PC-3 (cell line): Measurements from ENCODE around the gene OPA3. TPM values are rescaled to one million over a fixed set of nuclear protein-coding genes. Genes with fewer than 3 reads are reported as not detected.

ENCODE experiments used
- ATAC-seq: fragments of 200-7000 bp; cut with Tn5 transposase; 2 replicates; pipeline ENCODE4 v1.9.1; 2020; ENCODE audit warnings: mild to moderate bottlenecking, moderate library complexity
- Bru-seq: library from RNA; stranded (reverse); fragments of 400-500 nt; gene quantifications from one replicate; lab custom pipeline; 2021; lab: Mats Ljungman, UMichigan
- BruChase-seq, 2 experiments: library from RNA; stranded (reverse); fragments of 400-500 nt; gene quantifications; one replicate each; lab custom pipeline; 2021; lab: Mats Ljungman, UMichigan
- BruUV-seq: library from RNA; stranded (reverse); fragments of 400-500 nt; replicated peaks from 2 replicates; lab custom pipeline; 2021; lab: Mats Ljungman, UMichigan
- CTCF ChIA-PET: fragments of 300-600 bp; sonication (Branson Sonifier 250); formaldehyde crosslinking; loops from one replicate; lab custom pipeline; 2022; ENCODE audit warnings: antibody characterized with exemption; lab: Charles Lee
- POLR2A ChIA-PET: fragments of 300-600 bp; sonication (Branson Sonifier 250); formaldehyde crosslinking; loops from one replicate; lab custom pipeline; 2022; ENCODE audit warnings: antibody characterized with exemption; ENCODE audit not compliant: unreplicated experiment; lab: Charles Lee
- DNase-seq: peaks from one replicate; pipeline ENCODE4 v3.0.0-alpha.2; 2015
- H2AFZ ChIP-seq: fragments of 300-600 bp; sonication (generic); 2 replicates; pipeline ENCODE4 v1.6.0; 2016; ENCODE audit warnings: antibody characterized with exemption, low read length
- H3F3A ChIP-seq: fragments of 300-600 bp; sonication (generic); one replicate; pipeline ENCODE4 v1.6.0; 2017; ENCODE audit warnings: antibody characterized with exemption, low read length, control low read depth, mild to moderate bottlenecking; ENCODE audit not compliant: unreplicated experiment
- H3K27ac ChIP-seq: fragments of 300-600 bp; sonication (generic); 2 replicates; pipeline ENCODE4 v1.5.1; 2016; ENCODE audit warnings: mild to moderate bottlenecking, low read length
- H3K27me3 ChIP-seq: fragments of 300-600 bp; sonication (generic); 2 replicates; pipeline ENCODE4 v1.6.1; 2016; ENCODE audit warnings: low read length, mixed read lengths
- H3K36me3 ChIP-seq: fragments of 300-600 bp; sonication (generic); 2 replicates; pipeline ENCODE4 v1.6.1; 2016; ENCODE audit warnings: low read depth, mixed run types, low read length, mixed read lengths
- H3K4me1 ChIP-seq: fragments of 300-600 bp; sonication (generic); 2 replicates; pipeline ENCODE4 v1.5.1; 2016; ENCODE audit warnings: low read length; ENCODE audit not compliant: insufficient read depth
- H3K4me2 ChIP-seq: fragments of 300-600 bp; sonication (generic); 2 replicates; pipeline ENCODE4 v1.6.0; 2016; ENCODE audit warnings: low read length
- H3K4me3 ChIP-seq: fragments of 300-600 bp; sonication (generic); 2 replicates; pipeline ENCODE4 v1.5.1; 2016; ENCODE audit warnings: mild to moderate bottlenecking, low read length, mixed read lengths
- H3K79me2 ChIP-seq: fragments of 300-600 bp; sonication (generic); 2 replicates; pipeline ENCODE4 v1.6.1; 2017; ENCODE audit warnings: low read length, mixed read lengths
- H3K9ac ChIP-seq: fragments of 300-600 bp; sonication (generic); 2 replicates; pipeline ENCODE4 v1.6.0; 2016; ENCODE audit warnings: mild to moderate bottlenecking, low read length
- H3K9me2 ChIP-seq: fragments of 300-600 bp; sonication (generic); replicated peaks from 2 replicates; pipeline ENCODE4 v1.6.1; 2016; ENCODE audit warnings: mixed run types, low read length, mixed read lengths
- H3K9me3 ChIP-seq: fragments of 300-600 bp; sonication (generic); 2 replicates; pipeline ENCODE4 v1.6.1; 2016; ENCODE audit warnings: low read length, mixed read lengths
- H4K20me1 ChIP-seq: fragments of 300-600 bp; sonication (generic); 2 replicates; pipeline ENCODE4 v1.6.1; 2016; ENCODE audit warnings: low read length, mixed read lengths
- EZH2 ChIP-seq: fragments of 300-600 bp; sonication (generic); IDR thresholded peaks from one replicate; pipeline ENCODE4 v1.6.1; 2017; ENCODE audit warnings: antibody characterized with exemption, mild to moderate bottlenecking, low read length; ENCODE audit not compliant: unreplicated experiment
- EZH2phosphoT487 ChIP-seq: fragments of 300-600 bp; sonication (generic); IDR thresholded peaks from 2 replicates; pipeline ENCODE4 v1.6.1; 2018; ENCODE audit warnings: mild to moderate bottlenecking, antibody characterized with exemption, low read length, borderline replicate concordance
- intact Hi-C: fragments of 100-400 bp; cut with micrococcal nuclease; formaldehyde crosslinking; loops from 2 replicates; pipeline ENCODE4 v1.9.0; 2023
- long read RNA-seq: library from polyadenylated mRNA; unstranded; transcript quantifications from one replicate; pipeline ENCODE4 v2.0.0, GENCODE V29; 2021; ENCODE audit not compliant: unreplicated experiment
- total RNA-seq: library from RNA; depleted of rRNA; stranded (reverse); fragments of >200 nt; gene quantifications from 2 replicates; pipeline ENCODE4 v1.2.3, GENCODE V29; 2014; rRNA removed
- TF ChIP-seq, protein P1 (sequence below): fragments of 300-600 bp; sonication (generic); conservative IDR thresholded peaks from 2 replicates; pipeline ENCODE4 v1.5.1; 2017; ENCODE audit warnings: antibody characterized with exemption, low read depth, mild to moderate bottlenecking, low read length

Gene OPA3
- total RNA-seq (9.4 and 10.1 TPM in 2 replicates), Bru-seq, nascent RNA (percentile 61 among the genes with signal in this experiment), BruChase-seq, experiment 1, labeled RNA remaining after a 6-hour chase (percentile 78 among the genes with signal in this experiment), BruChase-seq, experiment 2, labeled RNA remaining after a 2-hour chase (percentile 62 among the genes with signal in this experiment)
- long read RNA-seq, full-length matches to known transcripts: 18 of 44 reads
- long read RNA-seq, partial matches to known transcripts: 0 of 44 reads
- long read RNA-seq, other reads (novel, unspliced or antisense): 26 of 44 reads

DNA sequence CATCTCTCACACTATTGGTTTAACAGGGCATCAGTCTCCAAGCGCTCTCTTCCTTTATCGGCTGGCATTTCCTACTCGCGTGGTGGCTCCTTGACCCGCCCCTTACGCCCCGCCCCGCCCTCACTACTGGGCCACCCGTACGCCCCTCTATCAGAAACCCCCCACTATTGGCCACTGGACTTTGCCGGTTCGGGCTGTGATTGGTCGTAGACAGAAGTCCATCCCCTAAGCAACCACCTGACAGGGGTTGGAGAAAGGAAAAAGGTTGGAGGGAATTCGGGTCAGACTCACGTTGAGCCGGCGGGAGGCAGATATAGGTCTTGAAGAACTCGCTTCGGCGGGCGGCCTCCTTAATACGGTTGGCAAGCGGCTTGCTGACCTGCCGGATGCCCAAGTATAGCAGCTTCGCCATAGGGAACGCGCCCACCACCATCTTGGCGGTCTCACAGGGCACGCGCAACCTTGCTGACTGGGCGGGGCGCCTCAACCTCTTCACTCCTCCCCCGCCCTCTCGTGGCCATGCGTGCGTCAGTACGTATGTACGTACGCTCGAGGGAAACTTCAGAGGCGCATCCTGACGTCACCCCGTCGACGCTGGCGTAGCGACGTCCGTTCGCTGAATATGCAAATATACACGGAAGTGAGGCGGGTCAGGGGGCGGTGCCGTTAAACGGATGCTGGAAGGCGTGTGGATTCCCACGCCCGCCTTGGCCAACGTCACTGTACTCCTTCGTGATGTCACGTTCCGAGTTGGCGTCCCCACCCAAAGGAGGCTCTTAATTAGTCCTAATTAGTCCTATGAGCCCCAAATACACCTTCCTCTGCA is at the start of gene OPA3:
Gene OPA3, minus strand, starts transcription at position 471 of the 826 bp plus-strand sequence. Its CDS starts 38 bp downstream, at position 433.
- POLR2A ChIA-PET: interaction anchor here (0.6 to 1.1 kb wide), 3 partner anchors 8 to 85 kb away, joined by 3 to 8 read pairs (median 3); no protein-coding TSS in a partner anchor
- Histone ChIP-seq H3K4me1 (peaks cover 11% of the 10 kb centered on the region; the same call in 1 of the 2 replicates), H3K36me3 (no peaks in the 10 kb centered on the region), H3K4me3 (peak within 1 kb of the TSS; percentile 95), H3K9ac (peak within 1 kb of the TSS; percentile 96), H4K20me1 (no peaks in the 10 kb centered on the region), H3K4me2 (peak within 1 kb of the TSS; percentile 97), H3K27ac (peak within 1 kb of the TSS; percentile 97), H3K79me2 (peaks cover 37% of the 10 kb centered on the region), H3F3A (no peaks in the 10 kb centered on the region), H2AFZ (peak within 1 kb of the TSS; percentile 94), H3K9me2 (no peaks in the 10 kb centered on the region), H3K9me3 (no peaks in the 10 kb centered on the region), H3K27me3 (no peaks in the 10 kb centered on the region)
- ATAC-seq: peak; percentile 93
- CTCF ChIA-PET: no interaction called here
- BruUV-seq: TSS peak; percentile 91
- intact Hi-C loops: loop anchor here (10.0 kb wide), 1 partner anchor 60 kb away; no protein-coding TSS in a partner anchor
- DNase-seq: peak; percentile 99
- TF ChIP-seq EZH2 (no peak), EZH2phosphoT487 (no peak)
- TF ChIP-seq, protein P1, sequence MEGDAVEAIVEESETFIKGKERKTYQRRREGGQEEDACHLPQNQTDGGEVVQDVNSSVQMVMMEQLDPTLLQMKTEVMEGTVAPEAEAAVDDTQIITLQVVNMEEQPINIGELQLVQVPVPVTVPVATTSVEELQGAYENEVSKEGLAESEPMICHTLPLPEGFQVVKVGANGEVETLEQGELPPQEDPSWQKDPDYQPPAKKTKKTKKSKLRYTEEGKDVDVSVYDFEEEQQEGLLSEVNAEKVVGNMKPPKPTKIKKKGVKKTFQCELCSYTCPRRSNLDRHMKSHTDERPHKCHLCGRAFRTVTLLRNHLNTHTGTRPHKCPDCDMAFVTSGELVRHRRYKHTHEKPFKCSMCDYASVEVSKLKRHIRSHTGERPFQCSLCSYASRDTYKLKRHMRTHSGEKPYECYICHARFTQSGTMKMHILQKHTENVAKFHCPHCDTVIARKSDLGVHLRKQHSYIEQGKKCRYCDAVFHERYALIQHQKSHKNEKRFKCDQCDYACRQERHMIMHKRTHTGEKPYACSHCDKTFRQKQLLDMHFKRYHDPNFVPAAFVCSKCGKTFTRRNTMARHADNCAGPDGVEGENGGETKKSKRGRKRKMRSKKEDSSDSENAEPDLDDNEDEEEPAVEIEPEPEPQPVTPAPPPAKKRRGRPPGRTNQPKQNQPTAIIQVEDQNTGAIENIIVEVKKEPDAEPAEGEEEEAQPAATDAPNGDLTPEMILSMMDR: no peak

DNA sequence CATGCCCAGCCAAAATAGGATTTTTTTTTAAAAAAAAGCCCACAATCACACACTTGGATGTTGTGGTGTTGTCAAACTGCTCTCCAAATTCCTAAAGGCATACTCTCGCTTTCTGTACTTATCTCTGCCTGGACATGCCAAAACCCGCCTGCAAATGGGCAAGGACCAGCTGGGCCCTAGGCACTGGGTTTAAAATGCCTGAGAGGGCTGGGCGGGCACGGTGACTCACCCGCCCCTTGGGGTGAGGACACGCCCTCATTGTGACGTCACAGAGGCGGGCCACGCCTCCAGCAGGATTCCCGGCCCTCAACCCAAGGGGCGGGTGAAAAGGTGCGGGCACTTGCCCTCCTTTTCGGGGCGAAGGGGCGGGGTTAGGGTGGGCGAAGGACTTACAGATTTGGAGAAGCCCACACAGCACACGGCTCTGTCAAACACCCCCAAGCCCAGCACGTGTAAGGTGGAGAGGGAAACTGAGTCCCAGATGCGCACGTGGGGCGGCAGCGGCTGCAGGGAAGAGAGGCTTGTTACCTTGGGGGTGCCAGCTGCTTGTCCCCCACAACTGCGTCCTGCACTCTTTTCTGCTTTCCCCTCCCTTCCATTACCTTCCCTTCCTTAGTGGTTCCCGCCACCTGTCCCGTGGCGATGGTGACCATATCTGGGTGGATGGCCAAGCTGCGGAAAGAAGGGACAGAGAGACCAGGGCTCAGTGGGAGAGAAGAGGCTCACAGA is 48.0 kb upstream of the OPA3 start:
- BruUV-seq: no TSS peak
- Histone ChIP-seq H3K4me1 (peaks cover 14% of the 10 kb centered on the region), H3K79me2 (no peaks in the 10 kb centered on the region), H3K9me3 (no peaks in the 10 kb centered on the region), H3K9ac (peak overlapping the region; percentile 21; the same call in 1 of the 2 replicates), H3K27ac (peak overlapping the region; percentile 67), H3K36me3 (no peaks in the 10 kb centered on the region), H3F3A (no peaks in the 10 kb centered on the region), H3K4me3 (no peak overlapping the region), H4K20me1 (no peaks in the 10 kb centered on the region), H3K27me3 (no peaks in the 10 kb centered on the region), H3K4me2 (0 out of 2 replicates have a peak overlapping the region, but pooled peaks have one; percentile 20), H3K9me2 (no peaks in the 10 kb centered on the region), H2AFZ (no peak overlapping the region)
- intact Hi-C loops: no loop called here
- peak; percentile 77 for ATAC-seq
- DNase-seq: peak; percentile 82
- CTCF ChIA-PET: no interaction called here
- POLR2A ChIA-PET: interaction anchor here (0.6 kb wide), 1 partner anchor 1921 kb away, joined by 3 read pairs; no protein-coding TSS in a partner anchor
- no peak for TF ChIP-seq EZH2
- no peak for TF ChIP-seq EZH2phosphoT487
- TF ChIP-seq, protein P1: no peak
